H1 (cell line): ENCODE results near the gene C17orf107. TPM values are rescaled to one million over a fixed set of nuclear protein-coding genes. Genes with fewer than 3 reads are reported as not detected.

ENCODE experiments used
- ASH2L ChIP-seq: fragments of 200-600, 300-600 bp; sonication (generic); IDR thresholded peaks from one replicate; pipeline ENCODE4 v1.7.1; 2017; ENCODE audit warnings: low read length
- BACH1 ChIP-seq: IDR thresholded peaks from 2 replicates; pipeline ENCODE4 v1.6.1; 2012; ENCODE audit warnings: low read length, improper control_type of control experiment
- EP300 ChIP-seq, 2 experiments: IDR thresholded peaks; 1 replicate in 1 of 2; 2 replicates in 1 of 2; pipeline ENCODE4 v1.6.1; 2011 to 2012; ENCODE audit warnings: low read depth in 2 of 2, low read length in 2 of 2, mild to moderate bottlenecking in 2 of 2, borderline replicate concordance in 1 of 2, inconsistent platforms in 1 of 2, moderate library complexity in 1 of 2
- FOSL1 ChIP-seq: IDR thresholded peaks from 2 replicates; pipeline ENCODE4 v1.6.1; 2011; ENCODE audit warnings: mild to moderate bottlenecking, low read depth, low read length, moderate library complexity; ENCODE audit not compliant: insufficient read depth
- NRF1 ChIP-seq: IDR thresholded peaks from 2 replicates; pipeline ENCODE4 v1.6.1; 2011; ENCODE audit warnings: mild to moderate bottlenecking, low read depth, low read length, improper control_type of control experiment
- POLR2AphosphoS5 ChIP-seq: IDR thresholded peaks from 2 replicates; pipeline ENCODE4 v1.6.1; 2011; ENCODE audit warnings: low read depth, low read length
- SIX5 ChIP-seq: IDR thresholded peaks from 2 replicates; pipeline ENCODE4 v1.6.1; 2011; ENCODE audit warnings: mild to moderate bottlenecking, low read depth, low read length
- SUZ12 ChIP-seq: fragments of 200-600 bp; sonication (generic); IDR thresholded peaks from 2 replicates; pipeline ENCODE4 v1.6.1; 2012; ENCODE audit warnings: mild to moderate bottlenecking, inconsistent platforms, low read length, moderate library complexity, mixed read lengths
- polyA plus RNA-seq, 7 experiments: library from polyadenylated mRNA; depleted of rRNA in 3 of 7; stranded (reverse) in 5 of 7; unstranded in 2 of 7; fragments of >200 nt in 5 of 7; fragments of 200-250 nt in 2 of 7; gene quantifications; 1 replicate in 5 of 7; 2 replicates in 1 of 7; 4 replicates in 1 of 7; pipeline versions ENCODE4 v1.2.1 to v1.2.3, GENCODE V29; 2011 to 2013; ENCODE audit warnings: missing spikeins in 2 of 7, mixed read lengths in 2 of 7
- total RNA-seq: library from RNA; stranded (reverse); fragmentation: NEBNext Ultra II Directional; extraction: Animal tissue kit (Norgen Biotek cat#: 25700); gene quantifications from 2 replicates; pipeline ENCODE4 v1.2.1, GENCODE V29; 2021

Gene C17orf107
- total and polyA plus RNA-seq, 2 of the 8 experiments (the other 6 are each of a cell fraction or from before 2014, with no cell fraction given) = 0.39 to 0.45 TPM

GRCh38 chr17:4948931-4949320 is 49.6 kb downstream of the C17orf107 start (continued):
- TF ChIP-seq ASH2L = no peak
- TF ChIP-seq POLR2AphosphoS5 = peak; percentile 45; the same call in 1 of the 2 replicates
- no peak for TF ChIP-seq BACH1
- TF ChIP-seq NRF1 = peak; percentile 67
- no peak for TF ChIP-seq SIX5
- no peak for TF ChIP-seq EP300 (IDR thresholded peaks at IDR 0.05; ENCODE audit: borderline replicate concordance in 1 of 2, low read depth in 2 of 2, low read length in 2 of 2)
- no peak for TF ChIP-seq SUZ12
- TF ChIP-seq FOSL1 = no peak
